GM19328 (cell line): ENCODE results near the gene FMNL3.
"Not testable (repeated sequence)": the region's sequence is repeated elsewhere in the genome, so short reads cannot be mapped to it uniquely, and the experiment has no call there.

Experiments
- ATAC-seq: cut with Tn5 transposase; IDR thresholded peaks from one replicate; pipeline ENCODE4 v1.9.1; 2021; ENCODE audit warnings: mild to moderate bottlenecking, moderate library complexity; ENCODE audit not compliant: unreplicated experiment

FMNL3 gene

DNA sequence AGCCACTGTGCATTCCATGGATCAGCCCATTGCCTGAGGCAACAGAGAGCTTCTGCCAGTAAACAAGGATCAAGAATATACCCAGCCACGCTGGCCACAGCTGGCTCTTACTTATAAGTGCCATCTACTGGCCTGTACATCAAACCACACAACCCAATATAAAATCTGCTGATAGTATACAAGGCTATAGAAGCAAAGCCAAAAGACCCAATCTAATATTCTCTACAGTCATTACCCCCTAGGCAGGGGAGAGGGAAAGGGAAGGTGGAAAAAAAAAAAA, 97.4 kb downstream of the FMNL3 start:
- no peak for ATAC-seq

DNA sequence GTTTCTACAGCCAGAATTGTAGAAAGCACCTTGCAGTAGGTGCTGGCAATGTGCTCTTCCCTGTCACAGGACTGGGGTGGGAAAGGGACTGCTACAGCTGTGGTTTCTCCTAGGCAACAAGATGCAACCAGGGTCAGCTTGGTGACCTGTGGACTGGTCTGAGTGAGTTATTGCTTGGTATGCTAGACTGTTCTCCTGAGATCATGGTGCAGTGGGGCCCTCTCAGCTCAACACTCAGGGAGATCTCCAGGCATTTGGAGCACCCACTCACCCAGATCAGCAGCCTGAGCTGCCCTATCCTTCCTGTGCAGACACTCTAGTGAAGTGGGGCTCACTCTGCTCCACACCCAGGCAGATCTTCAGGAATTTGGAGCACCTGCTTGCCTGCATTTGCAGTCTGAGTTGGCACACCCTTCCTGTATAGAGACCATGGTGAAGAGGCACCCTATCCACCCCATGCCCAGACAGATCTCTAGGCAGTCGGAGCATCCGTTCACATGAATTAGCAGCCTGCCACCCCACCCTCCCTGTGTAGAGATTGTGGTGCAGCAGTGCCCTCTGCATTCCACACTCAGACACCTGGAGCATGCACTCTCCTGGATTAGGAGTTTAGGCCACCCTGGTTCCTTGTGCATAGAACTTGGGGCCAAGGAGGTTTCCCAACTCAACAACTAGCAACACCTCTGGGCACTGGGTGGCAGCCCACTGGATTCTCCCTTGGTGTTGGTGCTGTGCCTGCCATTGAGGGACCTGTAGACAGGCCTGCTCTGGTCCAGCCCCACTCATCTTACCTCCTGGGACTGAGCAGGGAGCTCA, 97.9 kb downstream of the FMNL3 start:
- ATAC-seq, result no peak

- ATAC-seq, result not testable (repeated sequence)
Observed at GRCh38 chr12:49605539-49605938, 101.7 kb downstream of the FMNL3 start, which contains the start of gene FAM186B. FAM186B (minus strand) TSS chr12:49605639; CDS start chr12:49605477, 162 bp downstream.

GRCh38 chr12:49604856-49605255, 102.3 kb downstream of the FMNL3 start:
- no peak for ATAC-seq

GRCh38 chr12:49603721-49604120, 103.5 kb downstream of the FMNL3 start:
- ATAC-seq, result no peak

GRCh38 chr12:49599961-49600360, 107.2 kb downstream of the FMNL3 start:
- no peak for ATAC-seq

- ATAC-seq, result no peak
Observed at GRCh38 chr12:49598527-49598926, 108.7 kb downstream of the FMNL3 start.

GRCh38 chr12:49588721-49589516, 118.3 kb downstream of the FMNL3 start:
- no peak for ATAC-seq

DNA sequence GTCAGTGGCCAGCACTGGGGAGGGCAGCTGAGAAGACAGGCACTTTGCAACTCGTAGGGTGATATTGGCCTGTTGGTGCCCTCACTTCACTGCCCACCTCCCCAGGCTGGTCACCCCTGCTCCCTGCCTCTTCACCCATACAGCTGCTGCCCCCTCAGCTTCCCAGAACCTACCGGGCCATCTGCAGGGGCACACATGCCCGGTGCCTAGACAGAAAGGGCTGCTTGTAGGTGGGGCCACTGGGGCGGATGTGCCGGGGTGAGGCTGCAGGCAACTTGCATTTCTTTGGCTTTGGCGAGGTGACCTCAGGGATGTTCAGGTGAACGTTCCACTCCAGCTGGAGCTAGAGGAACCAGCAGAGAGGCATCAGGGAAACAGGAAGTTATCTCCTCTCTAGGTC, 118.9 kb downstream of the FMNL3 start:
- ATAC-seq, result no peak

DNA sequence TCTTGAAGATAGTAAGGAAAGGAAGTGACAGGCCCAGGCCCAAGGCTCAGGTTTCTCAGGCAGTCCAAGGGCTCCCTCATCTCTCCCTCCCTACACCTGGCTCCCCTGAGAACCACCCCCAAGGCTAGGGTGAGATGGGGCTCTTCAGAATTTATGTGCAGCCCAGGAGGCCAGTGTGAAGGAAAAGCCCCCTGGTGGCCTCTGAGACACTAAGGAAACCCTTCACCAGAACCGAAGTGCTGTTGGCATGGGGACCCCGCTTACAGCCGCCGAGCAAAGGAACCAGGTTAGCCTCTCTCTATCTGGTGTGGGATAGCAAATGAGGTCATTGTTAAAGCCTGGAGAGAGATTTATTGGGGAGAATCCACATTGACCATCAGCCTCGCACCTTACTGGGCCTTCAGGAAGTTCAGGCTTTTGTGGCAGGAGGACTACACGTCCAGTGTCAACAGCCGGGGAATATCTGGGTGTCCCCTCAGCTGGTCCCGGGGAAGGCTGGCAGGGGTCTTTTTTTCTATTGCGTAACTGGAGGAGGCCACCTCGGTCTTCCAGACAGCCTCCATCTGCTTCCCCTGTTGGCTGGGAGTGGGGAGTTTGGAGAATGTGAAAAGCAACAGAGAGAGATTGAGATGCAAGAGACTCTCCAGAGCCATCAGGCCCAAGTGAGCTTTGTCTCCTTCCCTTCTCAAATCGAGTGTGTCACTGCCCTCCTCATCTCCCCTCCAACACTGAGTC, 119.9 kb downstream of the FMNL3 start:
- no peak for ATAC-seq
